NCI-H2029 treated with DMSO at 0.1 percent for 48 hours (cell line): Measurements from ENCODE around the gene KAT8.
A peak's percentile ranks its signal among the peaks of the same experiment; 100 is the strongest.
"Not testable (repeated sequence)": the region's sequence is repeated elsewhere in the genome, so short reads cannot be mapped to it uniquely, and the experiment has no call there.

Source experiments
- DNase-seq: peaks from one replicate; lab custom pipeline; 2025; lab: John Stamatoyannopoulos, UW

Gene KAT8

DNA sequence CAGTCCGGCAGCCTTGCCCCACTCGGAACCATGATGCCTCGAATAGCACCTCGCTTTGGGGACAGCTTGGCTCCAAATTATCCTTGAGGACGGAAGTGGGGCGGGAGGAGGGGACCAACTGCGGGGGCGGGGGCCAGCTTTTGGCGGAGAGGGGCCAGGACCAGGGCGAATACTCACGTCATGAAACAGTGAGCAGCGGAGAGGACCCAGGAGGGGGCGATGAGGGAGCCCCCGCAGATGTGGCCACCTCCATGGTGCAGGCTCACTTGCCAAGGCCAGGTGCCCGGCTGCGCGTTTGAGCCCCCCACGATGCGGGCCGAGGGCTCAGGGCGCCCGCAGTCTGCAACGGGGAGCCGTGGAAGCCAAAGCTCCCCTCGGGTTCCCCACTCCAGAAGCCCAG, 31.4 kb downstream of the KAT8 start:
- no peak for DNase-seq

DNA sequence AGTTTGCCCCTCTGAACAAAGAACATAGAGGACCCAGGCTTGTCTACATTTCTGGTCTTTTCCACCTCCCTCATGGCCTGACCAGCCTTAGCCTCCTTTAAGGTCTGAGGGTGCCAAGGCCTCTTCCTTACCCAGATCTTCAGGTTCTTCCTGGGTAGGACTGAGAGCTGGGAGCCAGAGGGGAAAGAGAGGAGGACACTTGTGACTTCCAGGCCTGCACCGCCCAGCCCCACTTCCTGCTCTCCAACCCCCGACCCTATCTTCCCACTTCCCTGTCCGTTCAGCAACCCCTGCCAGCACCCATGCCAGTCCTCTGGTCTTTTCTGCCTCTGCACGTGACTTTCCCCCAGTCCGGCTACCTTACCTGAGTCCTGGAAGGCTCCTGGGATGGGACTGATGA, 31.9 kb downstream of the KAT8 start:
- no peak for DNase-seq

DNA sequence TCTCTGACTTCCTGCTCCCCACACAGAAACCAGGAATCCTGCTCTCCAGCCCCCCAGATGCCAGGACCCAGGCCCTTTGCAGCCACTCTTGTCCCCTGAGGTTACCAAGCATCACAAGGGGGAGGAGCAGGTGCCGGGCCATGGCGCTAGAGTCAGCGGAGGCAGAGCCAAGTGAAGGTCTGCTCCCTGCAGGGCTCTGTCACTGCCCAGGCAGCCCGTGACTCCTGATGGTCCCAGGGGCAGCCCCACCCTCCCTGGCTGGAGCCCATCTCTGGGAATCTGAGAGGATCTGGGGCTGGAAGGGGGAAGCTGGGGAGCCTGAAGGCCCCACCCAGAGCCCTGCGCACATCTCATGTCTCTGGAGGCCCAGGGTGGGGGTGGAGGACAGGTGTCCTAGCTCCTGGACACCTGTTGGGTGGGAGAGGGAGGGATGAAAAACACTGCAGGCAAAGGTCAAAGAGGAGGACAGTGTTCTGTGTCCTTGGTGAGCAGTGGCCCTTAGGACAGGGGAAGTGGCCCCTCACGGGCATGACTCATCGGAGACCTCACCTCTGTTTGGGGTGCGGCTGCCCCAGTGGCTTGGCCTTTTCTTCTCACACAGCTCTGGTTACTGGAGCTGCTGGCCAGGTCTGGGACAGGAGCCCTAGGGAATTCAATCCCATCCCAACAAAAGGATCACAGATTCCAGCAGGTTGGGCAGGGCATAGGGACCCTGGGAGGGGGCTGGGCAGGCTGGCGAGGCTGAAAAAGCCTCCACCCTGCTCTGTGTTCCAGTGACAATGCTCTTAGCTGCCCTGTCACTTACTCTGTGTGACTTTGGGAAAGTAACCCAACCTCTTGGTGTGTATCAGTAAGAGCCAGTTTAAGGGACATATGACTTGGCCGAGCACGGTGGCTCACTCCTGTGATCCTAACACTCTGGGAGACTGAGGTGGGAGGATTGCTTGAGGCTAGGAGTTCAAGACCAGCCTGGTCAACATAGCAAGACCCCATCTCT, 32.7 kb downstream of the KAT8 start, which contains the start of gene PRSS36:
Gene PRSS36 (minus strand): TSS at position 173 of the 997 bp plus-strand sequence. CDS start 31 bp downstream, at position 142.
- DNase-seq, result no peak

DNA sequence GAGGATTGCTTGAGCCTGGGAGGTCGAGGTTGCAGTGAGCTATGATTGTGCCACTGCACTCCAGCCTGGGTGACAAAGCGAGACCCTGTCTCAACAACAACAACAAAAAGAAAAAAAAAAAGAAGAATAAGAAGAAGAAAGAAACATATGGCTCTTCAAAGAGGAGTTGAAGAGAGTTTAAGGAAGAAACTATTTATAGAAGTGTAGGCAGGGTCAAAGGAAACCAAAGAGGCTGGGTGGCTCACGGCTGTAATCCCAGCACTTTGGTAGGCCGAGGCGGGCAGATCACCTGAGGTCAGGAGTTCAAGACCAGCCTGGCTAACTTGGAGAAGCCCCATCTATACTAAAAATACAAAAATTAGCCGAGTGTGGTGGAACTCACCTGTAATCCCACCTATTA, 33.5 kb downstream of the KAT8 start:
- not testable (repeated sequence) for DNase-seq

- DNase-seq, result no peak
Observed at GRCh38 chr16:31157136-31157535, 39.7 kb downstream of the KAT8 start.

DNA sequence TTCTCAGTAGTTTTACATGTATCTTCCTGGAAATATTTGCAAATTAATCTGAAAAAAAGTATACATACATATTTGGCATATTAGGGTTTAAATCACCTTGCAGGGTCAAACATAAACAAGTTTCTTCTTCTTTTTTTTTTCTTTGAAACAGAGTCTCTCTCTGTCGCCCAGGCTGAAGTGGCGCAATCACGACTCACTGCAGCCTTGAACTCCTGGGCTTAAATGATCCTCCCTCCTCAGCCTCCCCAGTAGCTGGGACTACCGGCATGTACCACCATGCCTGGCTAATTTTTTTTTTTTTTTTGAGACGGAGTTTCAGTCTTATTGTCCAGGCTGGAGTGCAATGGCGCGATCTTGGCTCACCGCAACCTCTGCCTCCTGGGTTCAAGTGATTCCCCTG, 49.9 kb downstream of the KAT8 start:
- no peak for DNase-seq

- DNase-seq, result no peak
Observed at GRCh38 chr16:31168848-31169247, 51.4 kb downstream of the KAT8 start.

- DNase-seq, result not testable (repeated sequence)
Observed at GRCh38 chr16:31170048-31170447, 52.6 kb downstream of the KAT8 start.

GRCh38 chr16:31177136-31177535, 59.7 kb downstream of the KAT8 start:
- peak; percentile 86 for DNase-seq

DNA sequence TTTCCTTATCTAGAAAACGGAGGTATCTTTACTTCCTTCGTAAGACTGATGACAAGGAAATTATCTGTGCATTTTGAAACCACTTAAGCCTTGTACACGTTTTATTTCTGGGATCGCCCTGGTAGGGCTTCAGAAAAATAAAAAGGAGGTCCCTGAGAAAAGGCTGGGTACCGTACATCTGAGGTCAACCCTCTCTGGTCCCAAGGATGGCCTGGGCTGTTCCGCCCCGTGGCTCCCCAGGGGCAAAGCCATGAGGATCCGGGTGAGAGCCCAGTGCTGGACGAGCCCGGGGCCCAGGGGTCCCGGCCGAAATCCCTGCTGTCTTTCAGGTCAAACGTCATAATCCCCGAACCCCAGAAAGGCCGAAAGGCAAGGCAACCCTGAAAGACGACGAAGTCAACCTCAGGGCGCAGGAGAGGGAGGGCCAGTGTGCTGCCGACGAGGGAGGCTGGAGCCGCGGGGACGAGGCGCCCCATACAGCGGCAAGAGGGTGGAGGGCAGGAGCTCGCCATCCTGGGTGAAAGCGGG, 61.8 kb downstream of the KAT8 start:
- DNase-seq, result no peak

DNA sequence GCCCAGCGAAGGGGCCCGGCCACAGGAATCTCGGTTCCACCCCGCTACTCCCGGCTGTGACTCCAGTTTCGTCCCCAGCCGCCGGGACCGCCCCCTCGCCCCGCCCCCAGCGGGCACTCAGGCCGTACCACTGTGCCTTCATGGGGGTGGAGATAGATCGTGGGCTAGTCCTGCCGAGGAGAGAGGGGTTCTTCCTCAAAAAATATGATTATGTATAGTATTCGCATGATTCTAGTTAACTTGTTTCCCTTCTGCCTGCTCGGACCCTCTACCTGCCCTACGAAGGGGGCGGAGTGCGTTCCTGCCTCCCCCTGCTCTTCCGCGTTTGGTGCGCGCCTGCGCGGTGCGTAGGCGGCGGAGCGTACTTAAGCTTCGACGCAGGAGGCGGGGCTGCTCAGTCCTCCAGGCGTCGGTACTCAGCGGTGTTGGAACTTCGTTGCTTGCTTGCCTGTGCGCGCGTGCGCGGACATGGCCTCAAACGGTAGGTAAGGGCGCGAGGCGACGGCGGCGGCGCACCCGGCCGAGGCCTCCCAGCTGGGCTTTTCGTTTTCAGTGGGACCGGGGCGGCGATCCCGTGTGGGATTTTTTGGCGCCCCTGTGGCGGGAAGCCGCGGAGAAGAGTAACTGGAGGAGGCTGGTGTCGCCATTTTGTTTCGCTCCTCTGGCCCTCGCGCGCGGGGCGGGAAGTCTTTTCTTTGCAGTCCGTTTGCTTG, 62.4 kb downstream of the KAT8 start, which contains the start of gene FUS:
Gene FUS (plus strand): TSS at position 393 of the 713 bp plus-strand sequence. CDS start 76 bp downstream, at position 469.
- DNase-seq, result peak; percentile 70
